PC-3 (cell line): ENCODE results near the gene UBALD2. TPM values are rescaled to one million over a fixed set of nuclear protein-coding genes. Genes with fewer than 3 reads are reported as not detected.

Experiments used
- ATAC-seq: fragments of 200-7000 bp; cut with Tn5 transposase; 2 replicates; pipeline ENCODE4 v1.9.1; 2020; ENCODE audit warnings: mild to moderate bottlenecking, moderate library complexity
- BruUV-seq: library from RNA; stranded (reverse); fragments of 400-500 nt; replicated peaks from 2 replicates; lab custom pipeline; 2021; lab: Mats Ljungman, UMichigan
- CTCF ChIA-PET: fragments of 300-600 bp; sonication (Branson Sonifier 250); formaldehyde crosslinking; loops from one replicate; lab custom pipeline; 2022; ENCODE audit warnings: antibody characterized with exemption; lab: Charles Lee
- POLR2A ChIA-PET: fragments of 300-600 bp; sonication (Branson Sonifier 250); formaldehyde crosslinking; loops from one replicate; lab custom pipeline; 2022; ENCODE audit warnings: antibody characterized with exemption; ENCODE audit not compliant: unreplicated experiment; lab: Charles Lee
- DNase-seq: peaks from one replicate; pipeline ENCODE4 v3.0.0-alpha.2; 2015
- H2AFZ ChIP-seq: fragments of 300-600 bp; sonication (generic); 2 replicates; pipeline ENCODE4 v1.6.0; 2016; ENCODE audit warnings: antibody characterized with exemption, low read length
- H3F3A ChIP-seq: fragments of 300-600 bp; sonication (generic); one replicate; pipeline ENCODE4 v1.6.0; 2017; ENCODE audit warnings: antibody characterized with exemption, low read length, control low read depth, mild to moderate bottlenecking; ENCODE audit not compliant: unreplicated experiment
- H3K27ac ChIP-seq: fragments of 300-600 bp; sonication (generic); 2 replicates; pipeline ENCODE4 v1.5.1; 2016; ENCODE audit warnings: mild to moderate bottlenecking, low read length
- H3K27me3 ChIP-seq: fragments of 300-600 bp; sonication (generic); 2 replicates; pipeline ENCODE4 v1.6.1; 2016; ENCODE audit warnings: low read length, mixed read lengths
- H3K36me3 ChIP-seq: fragments of 300-600 bp; sonication (generic); 2 replicates; pipeline ENCODE4 v1.6.1; 2016; ENCODE audit warnings: low read depth, mixed run types, low read length, mixed read lengths
- H3K4me1 ChIP-seq: fragments of 300-600 bp; sonication (generic); 2 replicates; pipeline ENCODE4 v1.5.1; 2016; ENCODE audit warnings: low read length; ENCODE audit not compliant: insufficient read depth
- H3K4me2 ChIP-seq: fragments of 300-600 bp; sonication (generic); 2 replicates; pipeline ENCODE4 v1.6.0; 2016; ENCODE audit warnings: low read length
- H3K4me3 ChIP-seq: fragments of 300-600 bp; sonication (generic); 2 replicates; pipeline ENCODE4 v1.5.1; 2016; ENCODE audit warnings: mild to moderate bottlenecking, low read length, mixed read lengths
- H3K79me2 ChIP-seq: fragments of 300-600 bp; sonication (generic); 2 replicates; pipeline ENCODE4 v1.6.1; 2017; ENCODE audit warnings: low read length, mixed read lengths
- H3K9ac ChIP-seq: fragments of 300-600 bp; sonication (generic); 2 replicates; pipeline ENCODE4 v1.6.0; 2016; ENCODE audit warnings: mild to moderate bottlenecking, low read length
- H3K9me2 ChIP-seq: fragments of 300-600 bp; sonication (generic); replicated peaks from 2 replicates; pipeline ENCODE4 v1.6.1; 2016; ENCODE audit warnings: mixed run types, low read length, mixed read lengths
- H3K9me3 ChIP-seq: fragments of 300-600 bp; sonication (generic); 2 replicates; pipeline ENCODE4 v1.6.1; 2016; ENCODE audit warnings: low read length, mixed read lengths
- H4K20me1 ChIP-seq: fragments of 300-600 bp; sonication (generic); 2 replicates; pipeline ENCODE4 v1.6.1; 2016; ENCODE audit warnings: low read length, mixed read lengths
- EZH2 ChIP-seq: fragments of 300-600 bp; sonication (generic); IDR thresholded peaks from one replicate; pipeline ENCODE4 v1.6.1; 2017; ENCODE audit warnings: antibody characterized with exemption, mild to moderate bottlenecking, low read length; ENCODE audit not compliant: unreplicated experiment
- EZH2phosphoT487 ChIP-seq: fragments of 300-600 bp; sonication (generic); IDR thresholded peaks from 2 replicates; pipeline ENCODE4 v1.6.1; 2018; ENCODE audit warnings: mild to moderate bottlenecking, antibody characterized with exemption, low read length, borderline replicate concordance
- intact Hi-C: fragments of 100-400 bp; cut with micrococcal nuclease; formaldehyde crosslinking; loops from 2 replicates; pipeline ENCODE4 v1.9.0; 2023
- total RNA-seq: library from RNA; depleted of rRNA; stranded (reverse); fragments of >200 nt; gene quantifications from 2 replicates; pipeline ENCODE4 v1.2.3, GENCODE V29; 2014
- TF ChIP-seq, protein P1 (sequence below): fragments of 300-600 bp; sonication (generic); conservative IDR thresholded peaks from 2 replicates; pipeline ENCODE4 v1.5.1; 2017; ENCODE audit warnings: antibody characterized with exemption, low read depth, mild to moderate bottlenecking, low read length

UBALD2 gene
- total RNA-seq, 1 experiment from 2014 or later = 59.5 TPM

DNA sequence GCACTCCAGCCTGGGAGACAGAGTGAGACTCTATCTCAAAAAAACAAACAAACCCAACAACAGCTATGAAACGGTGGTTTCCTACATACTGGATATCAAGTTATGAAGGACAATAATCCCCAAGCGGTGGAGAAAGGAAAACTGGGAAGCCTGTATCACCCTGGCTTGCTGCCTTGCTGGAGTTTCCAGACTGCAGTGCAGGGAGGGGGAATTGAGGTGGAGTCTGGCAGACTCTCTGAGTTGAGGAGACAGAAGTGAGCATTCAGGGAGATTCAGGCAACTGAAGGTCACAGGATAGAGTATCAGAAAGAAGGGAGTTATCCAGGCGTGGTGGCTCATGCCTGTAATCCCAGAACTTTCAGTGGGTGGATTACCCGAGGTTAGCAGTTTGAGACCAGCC is 31.0 kb downstream of the UBALD2 start:
- BruUV-seq = no TSS peak
- ChIA-PET POLR2A (no interaction called here), CTCF (no interaction called here)
- H3K27me3 ChIP-seq = no peaks in the 10 kb centered on the region
- H3F3A ChIP-seq = no peaks in the 10 kb centered on the region
- no peaks in the 10 kb centered on the region for H3K9me2 ChIP-seq
- no peaks in the 10 kb centered on the region for H3K79me2 ChIP-seq
- H3K9me3 ChIP-seq = no peaks in the 10 kb centered on the region
- no peak overlapping the region for H3K27ac ChIP-seq
- DNase-seq = no peak
- no peak overlapping the region for H3K4me2 ChIP-seq
- ATAC-seq = no peak
- no peaks in the 10 kb centered on the region for H4K20me1 ChIP-seq
- intact Hi-C loops = loop anchor here (5.0 kb wide), 1 partner anchor 284 kb away; no protein-coding TSS in a partner anchor
- no peaks in the 10 kb centered on the region for H3K36me3 ChIP-seq
- H3K4me3 ChIP-seq = no peak overlapping the region
- TF ChIP-seq, protein P1, sequence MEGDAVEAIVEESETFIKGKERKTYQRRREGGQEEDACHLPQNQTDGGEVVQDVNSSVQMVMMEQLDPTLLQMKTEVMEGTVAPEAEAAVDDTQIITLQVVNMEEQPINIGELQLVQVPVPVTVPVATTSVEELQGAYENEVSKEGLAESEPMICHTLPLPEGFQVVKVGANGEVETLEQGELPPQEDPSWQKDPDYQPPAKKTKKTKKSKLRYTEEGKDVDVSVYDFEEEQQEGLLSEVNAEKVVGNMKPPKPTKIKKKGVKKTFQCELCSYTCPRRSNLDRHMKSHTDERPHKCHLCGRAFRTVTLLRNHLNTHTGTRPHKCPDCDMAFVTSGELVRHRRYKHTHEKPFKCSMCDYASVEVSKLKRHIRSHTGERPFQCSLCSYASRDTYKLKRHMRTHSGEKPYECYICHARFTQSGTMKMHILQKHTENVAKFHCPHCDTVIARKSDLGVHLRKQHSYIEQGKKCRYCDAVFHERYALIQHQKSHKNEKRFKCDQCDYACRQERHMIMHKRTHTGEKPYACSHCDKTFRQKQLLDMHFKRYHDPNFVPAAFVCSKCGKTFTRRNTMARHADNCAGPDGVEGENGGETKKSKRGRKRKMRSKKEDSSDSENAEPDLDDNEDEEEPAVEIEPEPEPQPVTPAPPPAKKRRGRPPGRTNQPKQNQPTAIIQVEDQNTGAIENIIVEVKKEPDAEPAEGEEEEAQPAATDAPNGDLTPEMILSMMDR = no peak
- no peak for TF ChIP-seq EZH2
- no peak for TF ChIP-seq EZH2phosphoT487
- H2AFZ ChIP-seq = no peak overlapping the region
- no peaks in the 10 kb centered on the region for H3K4me1 ChIP-seq
- H3K9ac ChIP-seq = no peak overlapping the region

DNA sequence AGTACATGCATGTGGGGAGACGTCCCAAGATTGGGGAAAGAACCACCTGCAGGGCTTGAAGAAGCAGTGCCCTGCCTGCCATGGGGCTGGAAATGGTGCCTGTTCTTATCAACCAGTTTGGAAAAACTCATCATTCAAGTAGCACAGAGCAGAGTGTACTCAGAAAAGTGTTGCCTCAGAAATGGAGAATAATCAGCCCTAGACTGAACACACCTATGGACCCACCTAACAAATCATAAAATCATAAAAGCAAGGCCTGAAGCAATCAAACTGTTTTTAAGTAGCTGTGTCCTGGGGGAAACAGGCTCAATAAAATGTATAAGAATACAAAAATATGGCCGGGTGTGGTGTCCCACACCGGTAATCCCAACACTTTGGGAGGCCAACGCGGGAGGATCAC is 31.7 kb downstream of the UBALD2 start:
- Histone ChIP-seq H3K79me2 (no peaks in the 10 kb centered on the region), H3K9ac (no peak overlapping the region), H3K4me3 (no peak overlapping the region), H3K27me3 (no peaks in the 10 kb centered on the region), H2AFZ (no peak overlapping the region), H3F3A (no peaks in the 10 kb centered on the region), H3K27ac (no peak overlapping the region), H3K4me2 (no peak overlapping the region), H3K36me3 (no peaks in the 10 kb centered on the region), H3K9me3 (no peaks in the 10 kb centered on the region), H3K9me2 (no peaks in the 10 kb centered on the region), H3K4me1 (no peaks in the 10 kb centered on the region), H4K20me1 (no peaks in the 10 kb centered on the region)
- POLR2A ChIA-PET = no interaction called here
- intact Hi-C loops = loop anchor here (5.0 kb wide), 1 partner anchor 285 kb away; no protein-coding TSS in a partner anchor
- CTCF ChIA-PET = no interaction called here
- no TSS peak for BruUV-seq
- no peak for ATAC-seq
- TF ChIP-seq, protein P1 = no peak
- no peak for TF ChIP-seq EZH2phosphoT487
- TF ChIP-seq EZH2 = no peak
- DNase-seq = no peak

DNA sequence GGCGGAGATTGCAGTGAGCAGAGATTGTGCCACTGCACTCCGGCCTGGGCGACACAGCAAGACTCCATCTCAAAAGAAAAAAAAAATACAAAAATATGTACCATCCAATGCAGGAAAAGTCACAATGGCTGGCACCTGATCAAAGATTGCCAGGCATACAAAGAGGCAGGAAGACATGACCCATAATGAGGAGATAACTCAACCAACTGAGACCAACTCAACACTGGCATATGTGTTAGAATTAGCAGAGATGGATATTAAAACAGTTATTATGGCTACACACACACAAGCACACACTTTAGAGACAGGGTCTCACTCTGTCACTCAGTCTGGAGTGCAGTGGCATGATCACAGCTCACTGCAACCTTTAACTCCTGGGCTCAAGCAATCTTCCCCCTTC is 32.3 kb downstream of the UBALD2 start:
- TF ChIP-seq EZH2phosphoT487 = no peak
- TF ChIP-seq, protein P1 = no peak
- no peak for TF ChIP-seq EZH2
- Histone ChIP-seq H3K79me2 (no peaks in the 10 kb centered on the region), H3K9me2 (no peaks in the 10 kb centered on the region), H3F3A (no peaks in the 10 kb centered on the region), H4K20me1 (no peaks in the 10 kb centered on the region), H3K9ac (no peak overlapping the region), H3K36me3 (no peaks in the 10 kb centered on the region), H3K27ac (no peak overlapping the region), H3K4me2 (no peak overlapping the region), H2AFZ (no peak overlapping the region), H3K27me3 (no peaks in the 10 kb centered on the region), H3K4me1 (0 out of 2 replicates have a peak, but pooled peaks cover under 1% of the 10 kb centered on the region), H3K9me3 (no peaks in the 10 kb centered on the region), H3K4me3 (no peak overlapping the region)
- ATAC-seq (no peak), DNase-seq (no peak)
- ChIA-PET POLR2A (no interaction called here), CTCF (interaction anchor here (0.6 to 0.7 kb wide), 2 partner anchors 101 to 284 kb away, joined by 3 to 4 read pairs; no protein-coding TSS in a partner anchor)
- intact Hi-C loops = loop anchor here (5.0 kb wide), 1 partner anchor 285 kb away; no protein-coding TSS in a partner anchor
- BruUV-seq = no TSS peak
